Measurements from ENCODE around the gene APBA2. TPM values are rescaled to one million over a fixed set of nuclear protein-coding genes. Genes with fewer than 3 reads are reported as not detected.
A peak's percentile ranks its signal among the peaks of the same experiment; 100 is the strongest.

APBA2 gene
- total and polyA plus RNA-seq, 12 donors, result 0.16 to 0.85 (median 0.46) TPM

GRCh38 chr15:28930476-28931291 is 44.9 kb downstream of the APBA2 start:
- TF ChIP-seq CTCF (IDR thresholded peaks at IDR 0.05), result no peak
- no peak for ATAC-seq
- Histone ChIP-seq H3K4me1 (peaks cover 0 to 1% (median 0%) of the 10 kb centered on the region in 9 donors), H3K27me3 (peaks cover 0 to 17% (median 10%) of the 10 kb centered on the region in 7 donors), H3K4me3 (no peak overlapping the region), H3K27ac (no peak overlapping the region), H3K9me3 (peaks cover 0 to 3% (median 0%) of the 10 kb centered on the region in 11 donors), H3K36me3 (no peaks in the 10 kb centered on the region)
- 83 to 85% methylated on average over 16 of the region's 16 CpGs for WGBS, 2 donors
- DNase-seq, result no peak
- intact Hi-C loops (cut with DNase I), result no loop called here

GRCh38 chr15:28931828-28932227 is 46.1 kb downstream of the APBA2 start:
- peaks cover 0 to 11% (median 0%) of the 10 kb centered on the region in 9 donors for H3K4me1 ChIP-seq
- WGBS, 2 donors, result 86 to 93% methylated on average over 4 of the region's 4 CpGs
- ATAC-seq (no peak), DNase-seq (no peak)
- peaks cover 0 to 3% (median 0%) of the 10 kb centered on the region in 11 donors for H3K9me3 ChIP-seq
- intact Hi-C loops (cut with DNase I), result no loop called here
- no peak overlapping the region for H3K27ac ChIP-seq
- H3K27me3 ChIP-seq, result peaks cover 0 to 17% (median 4%) of the 10 kb centered on the region in 7 donors
- H3K4me3 ChIP-seq, result no peak overlapping the region
- H3K36me3 ChIP-seq, result no peaks in the 10 kb centered on the region
- no peak for TF ChIP-seq CTCF (IDR thresholded peaks at IDR 0.05)

- 81 to 82% methylated on average over 4 of the region's 4 CpGs for WGBS, 2 donors
- intact Hi-C loops (cut with DNase I), result no loop called here
- DNase-seq, result no peak
- H3K27ac ChIP-seq, result no peak overlapping the region
- ATAC-seq, result no peak
- H3K4me1 ChIP-seq, result peaks cover 0 to 11% (median 0%) of the 10 kb centered on the region in 9 donors
- H3K9me3 ChIP-seq, result peaks cover 0 to 3% (median 0%) of the 10 kb centered on the region in 11 donors
- H3K36me3 ChIP-seq, result no peaks in the 10 kb centered on the region
- no peak overlapping the region for H3K4me3 ChIP-seq
- no peak for TF ChIP-seq CTCF (IDR thresholded peaks at IDR 0.05)
- H3K27me3 ChIP-seq, result peaks cover 0 to 17% (median 4%) of the 10 kb centered on the region in 7 donors
Measured at GRCh38 chr15:28932361-28932760, 46.6 kb downstream of the APBA2 start.

GRCh38 chr15:28933710-28934445 is 48.1 kb downstream of the APBA2 start:
- ATAC-seq (peak in 1 of 8 donors; percentile 20), DNase-seq (no peak)
- no peak for TF ChIP-seq CTCF (IDR thresholded peaks at IDR 0.05)
- Histone ChIP-seq H3K27ac (no peak overlapping the region), H3K9me3 (peaks cover 0 to 3% (median 0%) of the 10 kb centered on the region in 11 donors), H3K4me3 (no peak overlapping the region), H3K27me3 (peaks cover 0 to 16% (median 4%) of the 10 kb centered on the region in 7 donors), H3K4me1 (peaks cover 0 to 11% (median 0%) of the 10 kb centered on the region in 9 donors), H3K36me3 (no peaks in the 10 kb centered on the region)
- WGBS, 2 donors, result 52 to 64% methylated on average over 9 of the region's 9 CpGs
- intact Hi-C loops (cut with DNase I), result no loop called here

Data from heart right ventricle (tissue), 16 donors.